Measurements from ENCODE around the gene CYP26B1. TPM values are rescaled to one million over a fixed set of nuclear protein-coding genes. Genes with fewer than 3 reads are reported as not detected.

CYP26B1 gene
- total and polyA plus RNA-seq, 10 donors: 0.87 to 11.4 (median 5.1) TPM

DNA sequence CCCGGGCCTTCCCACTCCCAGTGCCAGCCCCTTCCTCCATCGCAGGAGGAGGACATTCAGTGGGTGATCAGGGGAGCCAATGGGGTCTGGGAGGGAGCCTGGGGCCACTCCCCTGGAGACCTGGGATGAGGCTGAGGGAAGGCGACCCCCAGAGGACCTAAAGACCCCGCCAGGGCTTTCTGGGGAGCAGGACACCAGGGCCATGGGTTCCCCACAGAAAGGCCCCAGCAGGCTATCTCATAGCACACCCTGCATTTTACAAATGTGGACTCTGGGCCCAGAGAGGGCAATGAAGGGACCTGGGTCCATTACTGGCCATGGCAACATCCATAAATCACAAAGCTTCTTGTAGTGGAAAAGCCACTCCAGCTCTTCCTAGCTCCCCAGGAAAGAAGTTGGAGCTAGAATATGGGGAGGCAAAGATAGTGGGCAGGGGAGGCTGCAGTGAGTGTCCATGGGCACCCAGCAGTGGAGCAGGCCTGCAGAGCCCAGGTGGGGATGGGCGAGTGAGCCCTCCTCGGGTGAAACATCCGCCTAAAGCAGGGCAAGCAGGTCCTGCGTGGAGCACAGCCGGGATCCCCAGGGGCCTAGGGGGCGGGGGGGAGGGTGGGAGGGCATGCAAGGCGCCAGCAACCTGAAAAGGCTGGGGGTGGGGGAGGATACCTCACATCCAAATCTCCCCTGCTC lies 13.8 kb downstream of the CYP26B1 start:
- Histone ChIP-seq H3K4me1 (peaks cover 0 to 17% (median 13%) of the 10 kb centered on the region in 6 donors), H3K27ac (no peak overlapping the region), H3K36me3 (no peaks in the 10 kb centered on the region), H3K4me3 (no peak overlapping the region), H3K27me3 (replicated peaks in 1 of 7) (peaks cover 0 to 23% (median 0%) of the 10 kb centered on the region in 7 donors), H3K9me3 (no peaks in the 10 kb centered on the region)
- intact Hi-C loops (cut with DNase I; ENCODE audit: low total_unique reads): no loop called here
- TF ChIP-seq, protein P1, sequence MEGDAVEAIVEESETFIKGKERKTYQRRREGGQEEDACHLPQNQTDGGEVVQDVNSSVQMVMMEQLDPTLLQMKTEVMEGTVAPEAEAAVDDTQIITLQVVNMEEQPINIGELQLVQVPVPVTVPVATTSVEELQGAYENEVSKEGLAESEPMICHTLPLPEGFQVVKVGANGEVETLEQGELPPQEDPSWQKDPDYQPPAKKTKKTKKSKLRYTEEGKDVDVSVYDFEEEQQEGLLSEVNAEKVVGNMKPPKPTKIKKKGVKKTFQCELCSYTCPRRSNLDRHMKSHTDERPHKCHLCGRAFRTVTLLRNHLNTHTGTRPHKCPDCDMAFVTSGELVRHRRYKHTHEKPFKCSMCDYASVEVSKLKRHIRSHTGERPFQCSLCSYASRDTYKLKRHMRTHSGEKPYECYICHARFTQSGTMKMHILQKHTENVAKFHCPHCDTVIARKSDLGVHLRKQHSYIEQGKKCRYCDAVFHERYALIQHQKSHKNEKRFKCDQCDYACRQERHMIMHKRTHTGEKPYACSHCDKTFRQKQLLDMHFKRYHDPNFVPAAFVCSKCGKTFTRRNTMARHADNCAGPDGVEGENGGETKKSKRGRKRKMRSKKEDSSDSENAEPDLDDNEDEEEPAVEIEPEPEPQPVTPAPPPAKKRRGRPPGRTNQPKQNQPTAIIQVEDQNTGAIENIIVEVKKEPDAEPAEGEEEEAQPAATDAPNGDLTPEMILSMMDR (IDR thresholded peaks at IDR 0.05 in 8 of 11, conservative IDR thresholded peaks at IDR 0.05 in 3 of 11): no peak
- TF ChIP-seq POLR2A (IDR thresholded peaks at IDR 0.05): no peak
- TF ChIP-seq POLR2AphosphoS5 (IDR thresholded peaks at IDR 0.05): no peak
- WGBS, 5 donors: 78 to 86% (median 80%) methylated on average over 9 to 11 of the region's 11 CpGs
- DNase-seq: peak; percentile 62

DNA sequence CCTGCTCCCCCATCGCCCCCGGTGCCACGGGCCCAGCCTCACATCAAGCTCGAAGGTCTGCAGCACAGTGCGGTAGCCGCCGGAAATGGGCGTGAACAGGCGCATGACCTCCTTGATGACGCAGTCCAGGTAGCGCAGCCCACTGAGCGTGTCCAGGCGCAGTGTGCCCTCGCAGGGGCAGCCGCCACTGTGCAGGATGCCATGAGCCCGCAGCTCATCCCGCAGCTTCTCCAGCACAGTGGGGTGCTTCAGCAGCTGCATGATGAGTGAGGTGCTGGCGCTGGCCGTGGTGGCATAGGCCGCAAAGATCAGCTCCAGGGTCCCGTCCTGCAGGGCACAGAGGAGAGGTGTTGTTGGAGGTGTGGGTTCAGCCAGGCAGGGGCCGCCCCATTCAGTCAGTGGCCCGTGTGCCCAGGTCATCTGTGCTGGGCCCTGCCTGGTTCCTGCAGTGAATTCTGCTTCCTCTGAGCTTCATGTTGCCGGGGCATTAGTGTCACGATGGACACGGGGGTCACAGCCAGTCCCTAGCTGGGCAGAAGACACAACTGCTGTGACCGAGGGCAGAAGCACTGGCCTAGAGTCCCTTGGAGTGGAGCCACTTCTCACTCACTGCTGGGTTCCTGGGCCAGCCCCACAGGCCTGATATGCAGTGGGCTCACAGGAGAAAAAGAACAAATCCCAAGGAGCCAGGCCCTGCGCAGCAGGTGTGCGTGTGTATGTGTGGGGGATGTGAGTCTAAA lies 14.5 kb downstream of the CYP26B1 start:
- H3K27ac ChIP-seq: no peak overlapping the region
- peak; percentile 73 for DNase-seq
- no peak overlapping the region for H3K4me3 ChIP-seq
- TF ChIP-seq, protein P1 (IDR thresholded peaks at IDR 0.05 in 8 of 11, conservative IDR thresholded peaks at IDR 0.05 in 3 of 11): no peak
- TF ChIP-seq POLR2A (IDR thresholded peaks at IDR 0.05) (no peak), POLR2AphosphoS5 (IDR thresholded peaks at IDR 0.05) (no peak)
- intact Hi-C loops (cut with DNase I; ENCODE audit: low total_unique reads): no loop called here
- WGBS, 5 donors: 86 to 96% (median 94%) methylated on average over 11 to 29 of the region's 29 CpGs
- no peaks in the 10 kb centered on the region for H3K9me3 ChIP-seq
- H3K27me3 ChIP-seq (replicated peaks in 1 of 7): peaks cover 0 to 23% (median 0%) of the 10 kb centered on the region in 7 donors
- H3K4me1 ChIP-seq: peaks cover 0 to 12% (median 9%) of the 10 kb centered on the region in 6 donors
- H3K36me3 ChIP-seq: no peaks in the 10 kb centered on the region

DNA sequence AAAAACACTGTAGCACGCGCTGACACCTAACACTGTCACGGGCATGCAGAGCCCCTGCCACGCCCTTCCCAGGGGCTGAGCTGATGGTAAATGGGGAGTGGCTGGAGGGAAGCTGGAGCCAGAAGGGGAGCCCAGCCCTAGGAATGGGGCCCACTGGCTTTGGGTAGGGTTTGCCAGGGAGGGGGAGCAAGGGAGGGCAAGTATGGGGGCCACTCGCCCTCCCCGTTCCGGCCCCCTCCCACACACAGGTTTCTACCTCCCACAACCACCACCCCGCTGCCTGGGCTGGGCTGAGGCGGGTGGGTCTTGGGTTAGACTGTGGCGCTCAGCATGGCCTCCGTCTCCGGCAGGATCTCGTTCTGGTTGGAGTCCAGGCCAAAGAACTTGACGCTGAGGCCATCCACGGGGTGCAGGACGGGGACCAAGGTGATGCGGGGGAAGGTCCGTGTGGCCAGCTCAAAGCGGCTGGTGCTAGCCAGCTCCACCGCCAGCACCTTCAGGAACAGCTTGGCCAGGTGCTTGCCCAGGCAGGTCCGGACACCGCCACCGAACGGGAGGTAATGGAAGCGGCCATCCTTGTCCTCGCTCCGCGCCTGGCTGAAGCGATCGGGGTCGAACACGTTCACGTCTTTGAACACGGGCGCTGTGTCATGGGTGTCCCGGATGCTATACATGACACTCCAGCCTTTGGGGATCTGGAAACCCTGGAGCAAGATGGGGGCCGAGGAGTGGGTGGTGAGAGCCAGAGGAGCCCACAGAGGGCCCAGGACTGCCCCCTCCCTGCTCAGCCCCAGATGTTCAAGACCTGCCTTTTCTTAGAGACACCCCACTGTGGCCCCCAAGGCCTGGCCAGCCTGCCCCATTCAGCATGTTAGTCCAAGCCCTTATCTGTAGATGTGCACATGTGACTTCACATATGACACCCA lies 15.5 kb downstream of the CYP26B1 start:
- intact Hi-C loops (cut with DNase I; ENCODE audit: low total_unique reads): no loop called here
- 91 to 97% (median 93%) methylated on average over 36 to 37 of the region's 37 CpGs for WGBS, 5 donors

More for the DNA sequence above, 15.5 kb downstream of the CYP26B1 start:
- Histone ChIP-seq H3K36me3 (no peaks in the 10 kb centered on the region), H3K4me1 (peaks cover 0 to 2% (median 0%) of the 10 kb centered on the region in 6 donors), H3K27me3 (replicated peaks in 1 of 7) (peaks cover 0 to 19% (median 0%) of the 10 kb centered on the region in 7 donors), H3K4me3 (no peak overlapping the region), H3K9me3 (no peaks in the 10 kb centered on the region), H3K27ac (no peak overlapping the region)
- DNase-seq: peak; percentile 76
- TF ChIP-seq POLR2AphosphoS5 (IDR thresholded peaks at IDR 0.05) (no peak), POLR2A (IDR thresholded peaks at IDR 0.05) (no peak)
- TF ChIP-seq, protein P1 (IDR thresholded peaks at IDR 0.05 in 8 of 11, conservative IDR thresholded peaks at IDR 0.05 in 3 of 11): no peak

All from spleen (tissue), 11 donors.